ENCODE measurements around the gene SMC6.
A peak's percentile ranks its signal among the peaks of the same experiment; 100 is the strongest.

The SMC6 gene

DNA sequence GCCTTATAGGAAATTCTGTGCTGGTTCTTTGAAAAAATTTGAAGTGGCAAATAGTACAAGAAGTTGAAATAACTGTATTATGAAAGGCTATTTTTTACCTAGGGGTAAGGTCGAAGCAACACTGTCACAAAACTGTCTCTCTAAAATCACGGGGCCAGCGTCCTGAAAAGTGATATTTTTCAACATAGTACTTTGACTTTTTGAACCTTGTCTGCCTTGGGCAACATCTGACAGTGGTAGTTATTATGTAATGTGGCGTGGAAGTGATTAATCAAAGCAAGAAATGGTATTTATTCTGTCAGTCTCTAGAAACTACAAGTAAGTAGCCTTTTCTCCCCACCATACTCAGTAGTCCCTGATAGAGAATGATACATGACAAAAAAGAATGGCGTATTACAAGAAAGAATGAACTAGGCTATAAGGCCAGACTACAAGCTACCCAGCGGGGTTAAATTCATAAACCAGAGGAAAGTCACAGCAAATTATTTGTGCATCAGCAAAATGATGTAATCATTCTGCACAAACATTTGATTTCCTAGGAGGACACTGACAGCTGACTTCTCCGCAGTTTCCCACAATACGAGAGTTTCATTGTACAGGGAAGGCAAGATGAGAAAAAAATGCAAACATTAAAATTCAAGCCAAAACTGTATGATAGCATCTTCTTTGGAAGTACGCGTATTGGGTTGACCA lies 10.2 kb upstream of the SMC6 start:
- DNase-seq = no peak

DNA sequence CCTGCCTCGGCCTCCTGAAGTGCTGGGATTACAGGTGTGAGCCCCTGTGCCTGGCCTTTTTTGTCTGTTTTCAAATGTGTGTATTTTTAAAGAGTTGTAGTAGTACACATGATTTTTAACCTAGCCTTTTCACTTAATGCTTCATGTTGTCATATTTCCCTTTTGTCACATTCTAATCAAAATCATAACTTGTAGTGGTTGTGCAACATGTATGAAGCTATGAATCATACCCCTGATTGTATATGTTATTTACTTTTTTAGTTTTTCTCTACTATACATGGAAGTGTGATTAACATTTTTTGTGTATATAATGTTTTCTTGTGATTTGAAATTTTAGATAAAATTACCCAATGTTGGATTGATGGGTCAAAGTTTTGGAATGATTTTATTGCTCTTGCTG lies 8.8 kb upstream of the SMC6 start:
- no peak for DNase-seq

DNA sequence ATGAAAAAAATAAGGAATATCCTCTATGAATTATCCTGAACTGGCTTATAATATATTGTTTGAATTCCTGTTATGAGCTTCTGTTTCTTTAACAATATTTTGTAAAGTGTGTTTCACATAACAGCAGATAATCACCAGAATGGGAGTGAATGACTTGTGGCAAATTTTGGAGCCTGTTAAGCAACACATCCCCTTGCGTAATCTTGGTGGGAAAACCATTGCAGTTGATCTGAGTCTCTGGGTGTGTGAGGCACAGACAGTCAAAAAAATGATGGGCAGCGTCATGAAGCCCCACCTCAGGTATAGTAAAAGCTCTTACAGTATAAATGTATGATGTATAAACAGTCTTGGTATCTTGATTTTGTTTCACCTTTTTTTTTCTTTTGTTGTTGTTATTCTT lies 6.2 kb upstream of the SMC6 start:
- no peak for DNase-seq

DNA sequence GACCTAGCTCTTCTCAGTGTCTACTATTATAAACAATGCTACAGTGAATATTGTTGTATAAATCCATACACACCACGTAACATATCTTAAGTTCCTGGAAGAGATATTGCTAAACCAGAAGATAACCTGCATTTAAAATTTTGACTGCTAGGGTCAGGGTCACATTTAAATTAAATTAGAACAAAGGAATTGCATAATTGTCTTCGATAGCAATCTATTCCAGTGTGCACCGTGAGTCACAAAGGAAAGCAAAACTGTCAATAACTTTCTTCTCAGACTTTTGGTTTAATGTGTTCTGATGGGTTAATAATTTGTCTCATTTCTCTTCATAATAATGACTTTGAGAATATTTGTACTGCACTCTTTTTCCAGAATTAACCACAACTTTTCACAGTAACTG lies 4.5 kb upstream of the SMC6 start:
- DNase-seq = no peak

DNA sequence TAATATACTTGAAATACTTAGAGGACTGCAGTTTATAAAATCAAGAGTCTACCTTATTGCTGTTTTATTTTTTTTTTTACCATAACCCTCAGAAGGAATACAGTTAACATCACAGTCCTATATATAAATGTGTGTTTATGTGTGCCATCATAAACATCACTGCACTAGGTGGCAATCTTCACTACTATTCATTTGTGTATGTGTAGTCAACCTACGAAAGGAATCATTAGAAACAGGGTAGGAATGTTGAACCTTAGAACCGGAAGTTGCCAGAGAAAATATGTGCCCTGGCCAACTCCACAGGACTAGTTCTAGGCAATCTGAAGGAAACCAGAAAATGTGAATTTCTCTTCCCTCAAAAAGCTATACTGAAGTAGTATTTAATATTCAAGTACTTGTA lies 3.7 kb upstream of the SMC6 start:
- no peak for DNase-seq

DNA sequence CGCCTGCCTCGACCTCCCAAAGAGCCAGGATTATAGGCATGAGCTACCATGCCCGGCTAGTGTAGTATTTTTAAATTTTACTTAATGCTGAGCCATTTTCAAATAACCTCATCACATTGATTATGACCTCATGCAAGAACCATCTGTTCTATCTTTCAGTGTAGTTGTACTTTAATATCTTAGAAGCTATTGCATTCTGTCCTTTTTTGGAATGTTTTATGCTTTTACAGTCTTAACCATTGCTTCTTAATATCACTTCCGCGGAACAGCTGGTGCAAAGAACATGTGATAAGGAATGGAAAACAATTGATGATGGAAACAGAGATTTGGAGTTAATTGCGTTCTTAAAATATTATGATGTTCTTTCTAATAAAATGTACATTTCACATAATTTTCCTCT lies 3.1 kb upstream of the SMC6 start:
- DNase-seq = no peak

DNA sequence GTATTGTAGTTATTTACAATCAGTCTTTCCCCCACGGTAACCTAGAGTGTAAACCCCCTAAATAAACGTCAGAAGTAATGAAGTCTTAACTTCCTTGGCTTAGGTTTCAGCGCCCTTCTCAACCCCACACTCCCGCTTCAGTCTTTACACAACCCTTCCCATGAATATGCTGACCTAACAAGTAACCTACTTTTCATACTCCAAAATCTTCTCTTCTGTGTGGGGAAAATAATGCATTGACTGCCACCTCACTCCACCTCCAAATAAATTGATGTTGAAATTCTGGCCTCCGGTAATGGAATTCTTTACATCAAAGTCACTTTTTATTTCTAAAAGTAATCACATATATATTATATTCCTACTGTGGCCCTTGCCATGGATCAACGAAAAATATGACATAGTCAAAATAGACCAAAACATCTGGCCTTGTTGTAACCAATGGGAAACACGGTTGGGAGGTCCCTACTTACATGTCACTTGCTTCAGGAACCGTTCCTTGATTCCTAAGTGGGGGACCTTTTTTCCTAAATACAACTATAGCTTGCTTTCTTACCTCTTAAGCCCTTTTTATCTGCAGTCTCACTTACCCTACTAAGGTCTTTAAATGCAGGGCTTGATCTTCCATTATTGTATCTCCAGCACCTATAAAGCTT lies 1.3 kb upstream of the SMC6 start:
- DNase-seq = no peak

DNA sequence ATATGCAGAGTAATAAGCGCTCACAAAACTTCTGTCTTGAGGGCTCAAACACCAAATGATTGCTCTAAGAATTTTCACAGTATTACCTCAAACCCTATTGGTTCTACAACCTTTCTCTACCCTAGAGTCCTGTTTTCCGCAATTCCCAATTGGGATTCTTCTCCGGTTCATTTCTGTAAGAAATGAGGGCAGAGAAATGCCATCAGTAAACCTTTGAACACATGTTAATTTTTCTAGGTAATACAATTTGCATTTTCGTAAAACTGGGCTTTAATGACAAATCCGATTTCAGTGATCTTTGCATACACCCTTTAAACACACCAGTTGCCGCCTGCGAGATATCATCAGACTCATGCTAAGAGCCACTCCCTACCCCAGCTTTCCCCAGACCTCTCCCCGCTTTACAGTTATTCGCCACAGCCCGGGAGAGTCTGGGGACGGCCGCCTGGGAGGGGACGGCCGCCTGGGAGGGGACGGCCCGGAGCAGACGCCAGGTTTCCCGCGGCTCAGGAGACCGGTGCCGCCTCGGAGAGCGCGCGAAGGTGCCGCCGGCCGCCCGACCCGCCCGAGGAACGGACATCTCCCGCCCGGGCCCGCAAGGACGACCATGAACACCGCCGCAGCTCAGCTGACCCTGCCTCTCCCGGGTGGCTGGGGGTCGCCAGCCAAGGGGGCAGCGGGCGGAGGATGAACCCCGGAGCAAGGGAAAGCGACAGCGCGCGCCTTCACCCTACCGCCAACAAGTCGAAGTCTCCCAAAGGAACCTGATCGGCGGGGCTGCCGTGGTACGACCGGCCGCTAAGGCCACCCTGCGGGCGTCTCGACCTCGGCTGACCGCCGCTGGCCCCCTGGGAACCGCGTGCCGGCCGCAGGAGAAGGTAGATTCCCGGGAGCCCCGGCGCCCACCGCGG lies 463 bp downstream of the SMC6 start:
- peak; percentile 31 for DNase-seq

DNA sequence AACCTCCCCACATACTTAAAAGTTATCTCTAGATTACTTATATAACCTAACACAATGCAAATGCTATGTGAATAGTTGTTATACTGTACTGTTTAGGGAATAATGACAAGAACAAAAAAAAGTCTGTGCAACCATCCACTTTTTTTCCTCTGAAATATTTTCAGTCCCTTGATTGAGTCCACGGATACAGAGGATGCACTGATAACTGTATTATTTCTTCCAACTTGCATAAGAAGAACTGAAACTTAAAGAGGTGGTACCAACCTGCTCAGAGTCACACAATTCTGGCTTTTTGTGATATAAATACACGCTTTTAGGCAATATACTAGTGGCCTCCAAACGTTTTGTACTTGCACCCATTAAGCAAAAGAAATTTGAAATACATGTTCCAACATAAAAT lies 1.4 kb downstream of the SMC6 start:
- no peak for DNase-seq

DNA sequence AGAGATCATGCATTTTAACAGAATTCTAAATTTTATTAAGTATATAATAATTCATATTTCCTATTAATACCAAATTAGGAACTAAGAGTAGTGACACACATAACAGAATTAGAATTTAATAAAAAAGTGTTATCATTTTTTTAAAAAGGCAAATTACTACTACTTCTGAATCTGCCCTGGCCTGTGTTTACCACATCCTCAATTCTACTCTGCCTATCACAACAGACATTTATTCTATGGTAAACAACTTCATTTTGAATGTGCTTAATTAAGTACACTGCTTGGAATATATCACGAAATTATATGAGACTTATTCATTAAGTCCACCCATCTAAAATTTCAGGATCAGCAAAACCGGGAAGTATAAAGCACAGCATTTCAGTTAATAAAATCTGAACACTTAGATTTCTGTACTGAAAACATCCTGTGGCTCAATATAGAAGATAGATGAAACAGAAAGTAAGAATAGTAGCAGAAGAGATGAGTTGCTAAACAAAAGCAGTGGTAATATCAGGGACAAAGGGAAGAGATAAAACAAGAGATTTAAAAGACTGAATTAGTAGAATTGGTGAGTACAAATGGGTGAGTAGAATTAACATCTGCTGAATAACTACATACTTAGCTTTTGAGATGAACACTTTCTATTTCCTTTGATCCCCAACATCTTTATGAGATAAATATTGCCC lies 3.7 kb downstream of the SMC6 start:
- DNase-seq = no peak

DNA sequence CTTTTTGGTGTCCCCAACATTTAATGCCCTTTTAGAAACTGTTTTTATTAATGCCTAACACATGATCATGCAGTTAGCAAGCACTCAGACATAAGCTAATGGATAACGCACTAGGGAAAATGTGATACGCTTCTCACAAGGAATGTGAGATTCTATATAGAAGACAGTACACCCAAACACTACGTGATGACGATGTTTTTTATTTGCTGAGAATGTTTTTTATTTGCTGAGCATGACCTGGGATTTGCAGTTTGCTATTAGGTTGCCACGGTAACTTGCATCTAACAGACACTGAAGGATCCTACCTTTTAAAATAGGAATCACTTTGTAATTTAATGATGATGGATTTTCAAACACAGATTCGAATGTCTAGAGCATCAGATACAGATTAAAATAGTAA lies 4.9 kb downstream of the SMC6 start:
- no peak for DNase-seq

DNA sequence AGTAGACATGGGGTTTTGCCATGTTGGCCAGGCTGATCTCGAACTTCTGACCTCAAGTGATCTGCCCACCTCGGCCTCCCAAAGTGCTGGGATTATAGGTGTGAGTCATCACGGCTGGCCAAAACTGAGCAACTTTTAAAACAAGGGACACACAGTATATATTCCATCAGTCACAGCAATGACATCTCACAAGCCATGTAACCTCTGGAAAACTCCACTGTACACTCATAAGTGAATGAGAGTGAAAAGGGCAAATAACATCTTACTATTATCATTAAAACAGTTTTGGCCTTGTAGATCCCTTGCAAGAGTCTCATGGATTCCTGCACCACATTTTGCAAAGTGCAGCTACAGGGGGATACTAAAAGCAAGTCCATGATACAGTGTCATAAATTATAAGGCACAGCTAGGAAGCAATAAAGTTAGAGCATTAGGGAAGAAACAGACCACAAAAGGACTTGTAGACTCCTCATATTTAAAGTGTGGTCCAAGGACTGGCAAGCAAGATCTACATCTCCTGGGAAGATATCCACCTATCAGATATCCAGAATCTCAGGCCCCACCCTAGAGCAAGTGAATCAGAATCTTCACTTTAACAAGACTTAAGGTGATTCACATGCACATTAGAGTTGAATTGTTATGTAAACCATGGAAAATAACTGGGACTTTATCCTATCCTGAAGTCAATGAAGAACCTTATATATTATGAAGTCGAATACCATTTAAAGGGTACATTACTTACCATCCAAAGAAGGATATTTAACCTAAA lies 5.7 kb downstream of the SMC6 start:
- no peak for DNase-seq

DNA sequence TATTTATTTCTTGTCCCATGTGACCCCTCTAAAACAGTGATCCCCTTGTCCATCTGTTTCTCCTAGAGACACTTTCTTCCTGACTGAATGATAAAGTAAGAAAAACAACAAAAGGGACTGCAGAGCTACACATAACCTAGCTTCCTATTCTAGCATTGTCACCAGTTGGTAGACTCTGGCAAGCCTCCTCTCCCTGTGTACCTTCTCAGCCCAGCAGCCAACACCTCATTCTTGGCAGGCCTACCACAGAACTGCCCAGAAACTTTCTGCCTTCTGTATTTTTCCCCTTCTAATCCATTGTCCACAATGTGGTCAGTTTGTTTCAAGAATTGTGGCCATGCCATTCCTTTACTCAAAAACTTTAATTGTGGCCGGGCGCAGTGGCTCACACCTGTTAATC lies 13.4 kb downstream of the SMC6 start:
- DNase-seq = no peak

DNA sequence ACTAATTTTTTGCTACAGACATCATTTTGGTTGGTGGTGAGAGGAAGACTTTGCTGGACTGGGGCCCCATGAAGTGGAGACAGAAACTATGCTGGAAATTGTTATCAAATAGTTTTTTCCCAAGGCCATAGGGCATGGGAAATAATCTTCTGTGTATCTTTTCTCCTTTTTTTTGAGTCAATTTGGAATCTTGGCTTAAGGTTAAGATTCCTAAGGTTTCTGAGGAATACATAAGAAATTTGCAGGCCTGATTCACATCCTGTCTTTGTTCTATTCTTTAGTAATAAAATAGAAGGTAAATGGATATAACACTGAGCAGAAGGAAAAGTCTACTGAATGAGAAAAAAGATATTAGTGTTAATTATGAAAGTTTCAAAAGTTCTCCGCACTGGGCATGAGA lies 16.6 kb downstream of the SMC6 start:
- DNase-seq = no peak

DNA sequence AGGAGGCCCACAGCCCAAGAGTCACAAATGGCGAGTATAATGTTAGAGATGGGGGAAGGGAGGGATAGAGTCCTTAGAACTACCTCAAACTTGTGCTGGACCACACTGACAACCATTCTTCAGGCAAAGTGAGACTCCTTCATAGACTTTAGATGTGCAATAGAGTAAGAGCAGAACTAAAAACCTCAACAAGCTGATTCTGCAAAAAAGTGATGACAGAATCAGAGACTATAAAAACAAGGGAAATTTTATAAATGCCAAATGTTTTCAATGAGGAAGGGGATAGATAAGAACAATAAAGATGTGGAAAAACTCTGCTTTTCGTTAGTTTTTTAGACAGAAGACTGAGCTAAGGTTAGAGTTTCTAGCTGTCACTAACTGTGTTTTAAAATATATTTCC lies 17.7 kb downstream of the SMC6 start:
- no peak for DNase-seq

DNA sequence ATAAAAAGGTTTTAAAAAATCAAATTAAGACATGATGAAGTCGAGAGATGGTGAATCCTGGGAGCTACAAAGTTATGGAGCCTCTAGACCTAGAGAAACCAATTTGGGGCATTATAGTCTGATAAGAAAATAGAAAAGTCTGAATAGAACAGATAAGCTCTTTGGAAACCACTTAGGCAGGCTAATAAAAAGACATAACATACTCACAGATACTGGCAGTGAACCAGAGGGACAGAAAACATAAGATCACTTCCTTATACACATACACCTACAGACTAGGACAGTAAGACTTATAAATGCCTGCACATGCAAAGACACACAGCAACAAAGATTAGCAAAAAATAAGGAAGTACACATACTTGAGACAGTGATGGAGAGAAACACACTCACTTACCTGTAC lies 20.0 kb downstream of the SMC6 start:
- no peak for DNase-seq

DNA sequence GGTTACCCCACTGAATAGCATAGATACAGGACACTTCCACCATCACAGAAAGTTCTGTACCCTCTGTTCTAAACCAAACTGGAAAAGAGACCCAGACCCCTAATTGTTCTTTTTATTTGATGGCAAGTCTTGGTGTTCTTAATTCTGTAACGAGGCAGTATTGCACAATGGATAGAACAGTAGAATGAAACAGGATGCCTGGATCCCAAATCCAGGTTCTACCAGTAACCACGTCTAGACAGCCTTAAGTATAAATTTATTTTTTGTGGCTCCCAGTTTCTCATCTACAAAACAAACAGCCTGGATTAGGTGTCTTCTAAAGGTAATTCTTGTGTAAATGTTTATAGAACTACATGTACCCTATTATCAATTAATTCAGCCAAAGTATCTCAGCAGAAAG lies 23.7 kb downstream of the SMC6 start:
- DNase-seq = no peak

DNA sequence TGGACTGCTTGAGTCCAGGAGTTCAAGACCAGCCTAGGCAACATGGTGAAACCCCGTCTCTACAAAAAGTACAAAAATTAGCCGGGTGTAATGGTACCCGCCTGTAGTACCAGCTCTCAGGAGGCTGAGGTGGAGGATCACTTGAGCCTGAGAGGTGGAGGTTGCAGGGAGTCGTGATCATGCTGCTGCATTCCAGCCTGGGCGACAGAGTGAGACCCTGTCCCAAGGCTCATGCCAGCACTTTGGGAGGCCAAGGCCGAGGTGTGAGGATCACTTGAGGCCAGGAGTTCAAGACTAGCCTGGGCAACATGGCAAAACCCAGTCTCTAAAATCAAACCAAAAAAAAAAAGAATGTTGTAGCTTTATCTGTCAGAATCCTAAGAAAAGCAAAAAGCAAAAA lies 25.4 kb downstream of the SMC6 start:
- DNase-seq = no peak

DNA sequence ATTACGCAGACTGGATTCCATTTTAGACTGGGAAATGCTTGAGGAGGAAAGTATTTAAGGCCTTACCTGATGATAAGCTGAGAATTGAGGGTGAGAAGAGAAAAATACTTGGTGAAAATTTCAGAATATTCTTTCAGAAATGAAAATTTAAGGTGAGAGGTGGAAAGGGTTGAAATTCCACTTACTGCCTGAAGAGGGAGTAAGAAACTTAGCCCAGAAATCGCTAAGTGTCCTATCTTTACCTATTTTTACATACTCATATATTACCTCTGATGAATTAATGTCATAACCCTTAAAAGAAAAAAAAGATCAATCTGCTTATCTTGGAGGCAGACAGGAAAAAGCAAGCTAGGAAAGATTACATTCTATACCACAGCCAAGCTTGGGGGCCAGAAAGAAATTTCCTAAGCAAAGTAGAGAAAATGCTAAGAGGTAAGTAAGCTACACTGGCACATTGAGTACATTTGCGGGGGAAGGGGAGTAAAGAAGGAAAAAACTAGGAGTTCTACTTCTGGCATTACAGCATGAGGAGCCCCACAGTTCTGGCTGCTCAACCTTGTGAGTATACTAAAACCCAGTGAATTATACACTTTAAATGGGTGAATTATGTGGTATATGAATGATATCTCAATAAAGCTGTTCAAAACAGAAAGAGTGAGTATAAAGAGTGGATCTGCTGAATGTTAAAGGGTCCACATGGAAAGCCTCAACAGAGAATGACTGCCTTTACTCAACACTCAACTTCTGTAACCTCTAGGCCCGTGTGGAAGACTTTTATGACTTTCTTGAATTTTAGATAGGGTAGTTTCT lies 33.8 kb downstream of the SMC6 start:
- no peak for DNase-seq

DNA sequence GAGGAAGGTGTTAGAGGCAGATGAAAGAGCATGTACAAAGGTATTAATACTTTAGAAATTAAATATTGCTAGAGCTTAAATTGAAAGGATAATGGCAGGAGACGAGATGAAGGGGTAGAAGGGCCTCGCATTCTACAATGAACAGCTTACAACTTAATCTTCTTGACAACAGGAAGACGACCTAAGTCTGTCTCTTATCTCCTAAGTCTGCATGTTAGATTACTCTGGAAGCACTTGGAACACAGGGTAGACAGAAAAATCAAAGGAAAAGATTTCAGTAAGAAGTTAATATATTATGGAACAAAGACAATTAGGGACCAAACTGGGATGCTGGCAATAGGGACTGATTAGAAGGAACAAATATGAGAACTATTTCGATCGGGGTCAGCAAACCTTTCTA lies 34.9 kb downstream of the SMC6 start:
- no peak for DNase-seq

DNA sequence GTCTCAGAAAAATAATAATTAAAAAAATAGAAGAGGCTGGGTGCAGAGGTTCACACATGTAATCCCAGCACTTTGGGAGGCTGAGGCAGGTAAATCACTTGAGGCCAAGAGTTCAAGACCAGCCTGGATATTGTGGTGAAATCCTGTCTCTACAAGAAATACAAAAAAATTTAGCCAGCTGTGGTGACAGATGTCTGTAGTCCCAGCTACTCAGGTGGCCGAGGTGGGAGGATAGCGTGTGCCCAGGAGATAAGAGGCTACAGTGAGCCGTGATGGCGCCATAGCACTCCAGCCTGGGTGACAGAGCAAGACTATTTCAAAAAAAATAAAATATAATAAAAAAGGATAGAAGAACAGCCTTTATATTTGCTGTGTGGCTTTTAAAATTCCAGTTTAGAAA lies 35.9 kb downstream of the SMC6 start:
- no peak for DNase-seq

DNA sequence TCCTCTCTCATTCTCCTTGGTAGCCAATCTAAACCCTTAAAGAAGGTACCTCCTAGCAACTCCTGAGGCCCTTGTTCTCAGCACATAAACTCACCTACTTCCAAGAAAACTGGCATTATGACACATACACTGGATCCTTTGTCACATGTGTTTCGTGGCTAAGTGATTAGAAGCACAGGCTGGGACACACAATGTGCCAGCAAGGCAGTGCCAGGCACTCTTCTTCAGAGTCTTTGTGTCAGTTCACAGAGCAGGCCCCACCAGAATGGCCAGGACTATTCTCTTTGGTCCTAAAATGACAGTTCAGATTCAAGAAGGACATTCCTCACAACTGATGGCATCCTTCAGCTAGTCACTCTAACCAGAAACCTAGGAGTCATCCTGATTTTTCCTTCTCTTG lies 40.3 kb downstream of the SMC6 start:
- DNase-seq = no peak
